GM19328 (cell line): ENCODE results near the gene PGPEP1.
"Not testable (repeated sequence)": the region's sequence is repeated elsewhere in the genome, so short reads cannot be mapped to it uniquely, and the experiment has no call there.

Experiments
- ATAC-seq: cut with Tn5 transposase; IDR thresholded peaks from one replicate; pipeline ENCODE4 v1.9.1; 2021; ENCODE audit warnings: mild to moderate bottlenecking, moderate library complexity; ENCODE audit not compliant: unreplicated experiment

The PGPEP1 gene

GRCh38 chr19:18363787-18364186 lies 23.4 kb downstream of the PGPEP1 start:
- no peak for ATAC-seq

- not testable (repeated sequence) for ATAC-seq
Observed at GRCh38 chr19:18364277-18364825, 24.0 kb downstream of the PGPEP1 start.

- no peak for ATAC-seq
Observed at GRCh38 chr19:18364826-18365528, 24.6 kb downstream of the PGPEP1 start.

GRCh38 chr19:18366021-18366435 lies 25.6 kb downstream of the PGPEP1 start:
- ATAC-seq = no peak

- no peak for ATAC-seq
Observed at GRCh38 chr19:18368504-18369222, 28.3 kb downstream of the PGPEP1 start.

- no peak for ATAC-seq
Observed at GRCh38 chr19:18373407-18373891, 33.1 kb downstream of the PGPEP1 start.

- peak; percentile 84 for ATAC-seq
Observed at GRCh38 chr19:18373892-18374629, 33.7 kb downstream of the PGPEP1 start.

- no peak for ATAC-seq
Observed at GRCh38 chr19:18377026-18377425, 36.6 kb downstream of the PGPEP1 start.

GRCh38 chr19:18379803-18380747 lies 39.7 kb downstream of the PGPEP1 start:
- ATAC-seq = no peak

GRCh38 chr19:18380843-18381242 lies 40.4 kb downstream of the PGPEP1 start:
- no peak for ATAC-seq

GRCh38 chr19:18383622-18384021 lies 43.2 kb downstream of the PGPEP1 start:
- ATAC-seq = not testable (repeated sequence)

GRCh38 chr19:18384775-18385174 lies 44.4 kb downstream of the PGPEP1 start:
- no peak for ATAC-seq

GRCh38 chr19:18385359-18385674 lies 44.9 kb downstream of the PGPEP1 start:
- ATAC-seq = no peak

GRCh38 chr19:18385675-18386542 lies 45.5 kb downstream of the PGPEP1 start, which contains the start of gene GDF15:
GDF15 (plus strand) TSS chr19:18386158; CDS start chr19:18386190, 32 bp downstream.
- no peak for ATAC-seq

- ATAC-seq = no peak
Observed at GRCh38 chr19:18386543-18387271, 46.3 kb downstream of the PGPEP1 start.

GRCh38 chr19:18388100-18388959 lies 47.9 kb downstream of the PGPEP1 start:
- peak; percentile 67 for ATAC-seq

GRCh38 chr19:18388960-18389725 lies 48.7 kb downstream of the PGPEP1 start:
- ATAC-seq = no peak
